CD4-positive, alpha-beta T cell treated with Interleukin-4 for 1 hour (primary cell): ENCODE data around the gene RCE1.
"Not testable (repeated sequence)": the region's sequence is repeated elsewhere in the genome, so short reads cannot be mapped to it uniquely, and the experiment has no call there.

Experiments
- DNase-seq, 2 donors: peaks; one replicate each; pipeline ENCODE4 v3.0.0-alpha.2; 2020 to 2022

RCE1 gene

DNA sequence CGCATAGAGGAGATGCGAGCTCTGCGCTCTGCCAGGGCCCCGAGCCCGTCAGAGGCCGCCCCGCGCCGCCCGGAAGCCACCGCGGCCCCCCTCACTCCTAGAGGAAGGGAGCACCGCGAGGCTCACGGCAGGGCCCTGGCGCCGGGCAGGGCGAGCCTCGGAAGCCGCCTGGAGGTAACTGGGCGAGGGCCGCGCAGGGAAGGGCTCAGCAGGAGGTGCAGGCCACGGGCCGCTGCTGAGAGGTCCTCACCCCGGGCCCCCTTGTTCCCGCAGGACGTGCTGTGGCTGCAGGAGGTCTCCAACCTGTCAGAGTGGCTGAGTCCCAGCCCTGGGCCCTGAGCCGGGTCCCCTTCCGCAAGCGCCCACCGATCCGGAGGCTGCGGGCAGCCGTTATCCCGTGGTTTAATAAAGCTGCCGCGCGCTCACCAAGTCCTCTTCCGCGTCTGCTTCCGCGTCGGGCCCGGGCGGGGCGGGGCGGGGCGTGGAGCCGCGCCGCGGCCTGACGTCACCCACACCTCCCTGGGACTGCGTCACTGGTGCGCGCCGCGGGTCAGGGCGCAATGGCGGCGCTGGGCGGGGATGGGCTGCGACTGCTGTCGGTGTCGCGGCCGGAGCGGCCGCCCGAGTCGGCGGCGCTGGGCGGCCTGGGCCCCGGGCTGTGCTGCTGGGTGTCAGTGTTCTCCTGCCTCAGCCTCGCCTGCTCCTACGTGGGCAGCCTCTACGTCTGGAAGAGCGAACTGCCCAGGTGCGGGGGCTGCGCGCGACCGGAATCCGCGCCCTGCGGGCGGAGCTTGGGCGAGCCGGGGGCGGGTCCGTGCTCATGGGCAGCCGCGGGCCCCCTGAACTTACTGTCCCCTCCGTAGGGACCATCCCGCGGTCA lies at the start of gene RCE1:
Gene RCE1 (plus strand): TSS at position 546 of the 880 bp plus-strand sequence. CDS start 15 bp downstream, at position 561.
- DNase-seq: peak; percentile 91 to 92

- DNase-seq: not testable (repeated sequence)
Measured at GRCh38 chr11:66799815-66800214, 43.4 kb upstream of the RCE1 start.

GRCh38 chr11:66800720-66801428 lies 42.4 kb upstream of the RCE1 start:
- DNase-seq: no peak

DNA sequence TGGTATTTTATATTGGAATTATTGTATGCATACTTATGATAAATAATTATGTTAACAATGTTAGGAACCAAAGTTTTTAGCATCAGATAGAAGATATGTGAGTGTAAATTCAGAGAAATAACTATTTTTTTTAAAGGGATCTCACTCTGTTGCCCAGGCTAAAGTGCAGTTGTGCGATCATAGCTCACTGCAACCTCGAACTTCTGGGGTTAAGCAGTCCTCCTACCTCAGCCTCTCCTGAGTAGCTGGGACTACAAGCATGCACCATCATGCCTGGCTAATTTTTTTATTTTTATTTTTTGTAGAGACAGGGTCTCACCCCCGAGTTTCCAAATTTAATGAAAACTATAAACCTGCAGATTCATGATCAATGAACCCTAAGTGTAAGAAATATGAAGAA lies 33.6 kb upstream of the RCE1 start:
- no peak for DNase-seq

- no peak for DNase-seq
Measured at GRCh38 chr11:66810576-66811185, 32.6 kb upstream of the RCE1 start.

DNA sequence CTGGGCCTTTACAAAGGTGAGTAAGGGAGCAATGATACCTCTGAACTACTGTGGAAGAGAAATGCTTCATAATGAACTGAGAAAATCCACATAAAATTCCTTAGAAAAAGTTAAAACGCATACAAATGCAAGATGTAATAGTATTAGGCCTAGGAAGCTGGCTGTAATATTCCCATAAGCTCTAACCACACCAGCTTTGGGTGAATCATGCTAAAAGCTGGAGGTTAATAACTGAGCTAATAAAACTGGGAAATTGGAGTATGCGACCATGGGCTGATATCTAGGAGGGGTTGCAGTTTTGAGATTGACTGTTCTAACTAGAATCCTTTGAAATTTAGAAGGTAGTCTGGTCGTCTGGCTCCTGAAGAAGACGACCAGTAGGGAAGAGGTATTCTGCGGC lies 28.6 kb upstream of the RCE1 start:
- DNase-seq: no peak

DNA sequence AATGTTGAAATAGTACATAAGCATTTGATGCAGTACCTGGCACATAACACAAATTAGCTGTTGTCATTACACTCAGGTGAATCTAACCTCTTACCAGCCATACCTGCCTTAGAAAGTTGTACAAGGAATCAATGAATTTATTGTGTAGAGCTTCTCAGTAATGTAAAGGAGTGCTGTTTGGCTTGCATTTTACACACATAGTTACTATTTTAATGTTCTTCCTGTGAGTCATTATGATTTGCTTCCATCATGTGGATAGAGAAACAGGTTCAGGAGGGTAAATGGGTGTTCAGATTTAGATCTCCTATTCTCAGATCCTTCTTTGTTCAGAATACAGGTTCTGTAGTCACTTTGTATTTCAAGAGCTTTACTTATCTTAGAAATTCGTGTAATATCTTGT lies 27.6 kb upstream of the RCE1 start:
- no peak for DNase-seq

DNA sequence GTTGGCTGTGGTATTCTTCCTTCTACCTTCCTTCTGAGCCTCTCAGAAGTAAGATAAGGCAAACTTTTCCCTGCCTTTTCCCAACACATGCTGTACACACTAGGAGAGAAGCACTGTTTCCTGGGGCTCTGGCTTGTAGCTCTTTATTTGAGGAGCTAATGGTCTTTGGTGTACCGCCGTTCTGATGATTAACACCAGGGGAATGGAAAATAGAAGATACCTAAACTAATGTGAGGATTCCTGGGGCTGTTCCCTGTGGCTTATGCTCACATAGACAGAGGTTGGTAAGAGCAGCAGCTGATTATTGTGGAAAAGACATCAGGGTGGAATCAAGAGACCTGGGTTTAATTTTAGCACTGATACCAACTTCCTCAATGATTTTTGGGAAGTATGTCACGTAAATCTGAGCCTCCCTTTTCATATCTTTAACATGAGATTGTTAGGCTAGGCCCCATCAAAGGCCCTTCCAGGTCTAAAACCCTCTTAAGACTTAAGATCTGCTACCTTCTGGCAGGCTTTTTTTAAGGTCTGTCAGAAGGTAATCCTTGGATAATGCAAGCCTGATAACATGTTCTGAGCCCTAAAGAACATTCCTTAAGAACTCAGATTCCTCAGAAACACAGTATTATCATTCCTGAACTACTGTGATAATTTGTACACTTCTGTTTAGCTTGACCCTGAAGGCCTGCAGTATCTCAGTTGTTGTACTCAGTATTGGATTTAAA lies 24.8 kb upstream of the RCE1 start:
- DNase-seq: no peak

DNA sequence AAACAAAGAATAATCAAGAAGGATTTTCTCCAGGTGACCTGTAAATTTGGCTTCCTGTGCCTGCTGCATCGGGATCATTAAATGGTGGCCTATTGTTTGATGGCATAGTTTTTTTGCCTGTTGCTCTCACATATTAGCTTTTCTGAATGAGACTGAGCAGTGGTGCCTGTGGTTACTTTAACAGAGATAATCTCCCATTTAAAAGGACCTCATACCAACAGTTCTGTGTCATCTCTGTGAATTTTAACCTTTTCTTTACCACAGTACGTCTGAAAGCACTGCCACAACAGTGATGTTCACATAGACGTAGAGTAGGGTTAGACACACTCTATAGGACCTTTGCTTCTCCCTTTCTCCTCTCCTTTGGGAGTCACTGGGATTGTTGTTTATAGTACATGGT lies 22.9 kb upstream of the RCE1 start:
- DNase-seq: no peak

DNA sequence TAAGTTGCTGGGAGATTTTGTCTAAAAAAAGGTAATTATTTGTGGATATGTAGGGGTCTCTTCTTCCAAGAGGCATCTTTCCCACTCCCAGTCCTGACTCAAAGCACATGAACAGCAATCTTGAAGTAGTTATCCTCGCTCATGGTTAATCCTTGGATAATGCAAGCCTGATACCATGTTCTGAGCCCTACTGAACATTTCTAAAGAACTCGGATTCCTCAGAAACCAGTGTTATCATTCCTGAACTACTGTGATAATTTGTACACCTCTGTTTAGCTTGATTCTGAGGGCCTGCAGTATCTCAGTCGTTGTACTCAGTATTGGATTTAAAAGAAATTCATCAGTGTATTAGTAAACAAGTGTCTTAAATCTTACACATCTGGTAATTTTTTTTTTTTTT lies 22.3 kb upstream of the RCE1 start:
- DNase-seq: no peak

DNA sequence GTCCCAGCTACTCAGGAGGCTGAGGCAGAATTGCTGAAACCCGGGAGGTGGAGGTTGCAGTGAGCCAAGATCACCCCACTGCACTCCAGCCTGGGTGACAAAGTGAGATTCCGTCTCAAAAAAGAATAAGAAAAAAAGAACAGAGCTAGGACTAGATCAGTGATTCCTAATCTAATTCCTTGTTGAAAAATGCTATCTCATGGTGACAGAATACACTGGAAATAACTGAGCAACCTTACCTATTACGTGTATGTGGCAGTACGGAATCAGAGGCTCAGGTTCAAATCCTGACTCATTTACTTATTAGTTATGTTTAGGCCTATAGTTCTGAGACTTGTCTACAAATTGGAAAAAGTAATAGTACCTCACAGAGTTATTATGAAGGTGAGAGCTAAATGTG lies 19.5 kb upstream of the RCE1 start:
- no peak for DNase-seq

DNA sequence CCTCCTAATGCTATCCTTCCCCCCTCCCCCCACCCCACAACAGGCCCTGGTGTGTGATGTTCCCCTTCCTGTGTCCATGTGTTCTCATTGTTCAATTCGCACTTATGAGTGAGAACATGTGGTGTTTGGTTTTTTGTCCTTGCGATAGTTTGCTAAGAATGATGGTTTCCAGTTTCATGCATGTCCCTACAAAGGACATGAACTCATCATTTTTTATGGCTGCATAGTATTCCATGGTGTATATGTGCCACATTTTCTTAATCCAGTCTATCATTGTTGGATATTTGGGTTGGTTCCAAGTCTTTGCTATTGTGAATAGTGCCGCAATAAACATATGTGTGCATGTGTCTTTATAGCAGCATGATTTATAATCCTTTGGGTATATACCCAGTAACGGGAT lies 18.7 kb upstream of the RCE1 start:
- DNase-seq: not testable (repeated sequence)

GRCh38 chr11:66834539-66834845 lies 8.7 kb upstream of the RCE1 start:
- DNase-seq: no peak

DNA sequence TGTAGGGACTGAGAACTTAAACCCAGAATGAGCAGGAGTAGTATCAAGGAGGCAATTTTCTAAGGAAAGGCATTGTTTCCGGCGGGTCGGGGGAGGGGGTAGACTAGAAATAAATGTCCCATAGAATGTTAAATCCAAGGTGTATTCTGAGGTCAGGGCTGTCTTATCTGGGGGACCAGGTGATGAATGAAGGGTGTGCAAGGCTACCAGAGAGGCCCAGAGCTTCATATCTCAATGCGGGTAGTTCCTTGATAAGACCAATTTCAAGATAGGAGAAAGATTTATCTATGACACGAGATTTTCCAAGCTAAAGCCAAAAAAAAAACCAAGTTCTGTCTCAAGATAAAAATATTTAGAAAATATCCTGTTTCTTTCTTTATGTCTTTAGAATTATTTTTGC lies 8.3 kb upstream of the RCE1 start:
- DNase-seq: no peak

DNA sequence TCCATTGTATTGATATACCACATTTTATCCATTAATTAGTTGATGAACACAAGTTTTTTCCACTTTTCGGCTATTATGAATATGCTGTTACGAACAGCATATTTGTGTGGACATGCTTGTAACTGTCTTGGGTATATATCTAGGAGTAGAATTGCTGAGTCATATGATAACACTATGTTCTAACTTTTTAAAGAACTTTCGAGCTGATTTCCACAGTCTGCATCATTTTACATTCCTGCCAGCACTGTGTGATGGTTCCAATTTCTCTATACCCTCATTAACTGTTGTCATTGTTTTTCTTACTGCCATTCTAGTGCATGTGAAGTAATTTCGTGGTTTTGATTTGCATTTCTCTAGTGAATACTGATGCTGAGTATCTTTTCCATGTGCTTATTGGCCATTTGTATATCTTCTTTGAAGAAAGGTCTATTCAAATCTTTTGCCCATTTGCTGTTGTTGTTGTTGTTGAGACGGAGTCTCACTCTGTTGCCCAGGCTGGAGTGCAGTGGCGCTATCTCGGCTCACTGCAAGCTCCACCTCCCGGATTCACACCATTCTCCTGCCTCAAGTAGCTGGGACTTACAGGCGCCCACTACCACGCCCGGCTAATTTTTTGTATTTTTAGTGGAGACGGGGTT lies 7.4 kb upstream of the RCE1 start:
- no peak for DNase-seq

DNA sequence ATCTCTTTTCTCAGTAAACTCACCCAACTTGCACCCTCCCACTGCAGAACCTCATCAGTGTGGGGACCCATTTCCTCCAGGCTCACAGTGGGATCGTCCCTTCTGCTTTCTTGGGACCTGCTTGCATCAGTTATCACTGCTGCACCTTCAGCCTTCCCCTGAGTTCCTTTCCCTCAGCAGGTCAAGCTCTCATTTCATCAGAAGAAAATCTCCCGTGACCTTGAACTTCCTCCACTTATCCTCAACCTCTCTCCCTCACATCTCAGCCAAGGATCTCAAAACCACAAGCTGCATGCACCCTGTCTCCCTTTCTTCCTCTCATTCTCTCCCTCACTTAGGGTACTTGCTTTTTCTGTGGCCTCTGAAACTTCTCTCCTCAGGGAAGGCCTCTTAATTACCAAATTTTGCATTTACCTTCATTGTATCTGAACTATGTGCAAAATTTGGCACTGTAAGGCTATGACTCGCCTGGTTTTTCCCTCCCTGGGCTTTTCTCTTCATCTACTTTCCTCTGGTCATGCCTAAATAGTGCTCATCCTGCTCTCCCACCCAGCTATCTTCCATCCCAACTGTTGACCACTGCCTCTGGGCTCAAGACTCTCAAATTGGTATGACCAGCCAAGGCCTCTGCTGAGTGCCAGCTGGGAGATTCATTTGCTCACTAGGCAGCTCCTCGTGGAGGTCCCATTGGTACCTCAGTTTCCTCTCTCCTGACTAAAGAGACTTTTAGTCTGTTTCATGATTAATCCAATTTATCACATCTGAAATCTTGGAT lies 2.7 kb upstream of the RCE1 start:
- no peak for DNase-seq

GRCh38 chr11:66841861-66842260 lies 1.4 kb upstream of the RCE1 start:
- no peak for DNase-seq

DNA sequence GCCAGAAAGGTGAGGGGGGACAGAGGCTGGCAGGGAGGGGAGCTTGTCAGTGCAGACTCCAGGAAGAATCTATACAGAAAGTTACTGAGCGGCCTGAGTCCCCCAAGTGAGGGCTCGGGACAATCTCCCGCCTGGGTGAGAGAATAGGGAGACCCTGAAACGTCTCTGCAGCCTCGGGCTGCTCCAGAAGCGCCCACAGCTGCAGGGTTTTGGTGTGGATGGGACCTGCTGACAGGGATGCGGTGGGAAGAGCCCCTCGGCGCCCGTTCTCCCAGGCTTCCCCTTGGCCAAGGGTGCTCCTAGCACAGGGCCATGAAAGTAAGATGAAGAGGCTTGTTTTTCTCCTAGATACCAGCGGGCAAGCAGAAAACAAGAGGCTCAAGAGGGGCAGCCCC lies 743 bp upstream of the RCE1 start:
- DNase-seq: no peak

DNA sequence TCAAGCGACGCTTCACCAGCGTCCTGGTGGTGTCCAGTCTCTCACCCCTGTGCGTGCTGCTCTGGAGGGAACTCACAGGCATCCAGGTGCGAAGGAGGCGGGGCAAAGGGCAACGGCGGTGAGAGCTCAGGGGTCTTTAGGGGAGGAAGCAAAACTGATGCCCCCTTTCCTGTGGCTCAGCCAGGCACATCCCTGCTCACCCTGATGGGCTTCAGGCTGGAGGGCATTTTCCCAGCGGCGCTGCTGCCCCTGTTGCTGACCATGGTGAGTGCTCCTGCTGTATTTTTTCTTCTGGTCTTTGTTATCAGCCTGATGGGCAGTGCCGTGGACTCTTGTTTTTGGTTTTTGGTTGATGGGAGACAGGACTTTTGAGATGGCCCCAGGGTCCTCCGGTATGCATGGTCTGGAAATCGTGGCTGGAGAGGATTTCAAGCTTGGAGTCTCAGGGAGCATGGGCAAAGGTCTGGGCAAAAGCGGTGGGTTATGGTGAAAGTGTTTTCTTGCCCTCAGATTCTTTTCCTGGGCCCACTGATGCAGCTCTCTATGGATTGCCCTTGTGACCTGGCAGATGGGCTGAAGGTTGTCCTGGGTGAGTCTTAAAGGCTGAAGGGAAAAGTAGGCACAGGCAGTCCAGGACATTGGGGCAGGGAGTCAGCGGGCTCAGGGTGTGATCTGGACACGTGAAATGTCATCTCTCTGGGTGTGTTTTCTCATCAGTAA lies 695 bp downstream of the RCE1 start:
- no peak for DNase-seq

DNA sequence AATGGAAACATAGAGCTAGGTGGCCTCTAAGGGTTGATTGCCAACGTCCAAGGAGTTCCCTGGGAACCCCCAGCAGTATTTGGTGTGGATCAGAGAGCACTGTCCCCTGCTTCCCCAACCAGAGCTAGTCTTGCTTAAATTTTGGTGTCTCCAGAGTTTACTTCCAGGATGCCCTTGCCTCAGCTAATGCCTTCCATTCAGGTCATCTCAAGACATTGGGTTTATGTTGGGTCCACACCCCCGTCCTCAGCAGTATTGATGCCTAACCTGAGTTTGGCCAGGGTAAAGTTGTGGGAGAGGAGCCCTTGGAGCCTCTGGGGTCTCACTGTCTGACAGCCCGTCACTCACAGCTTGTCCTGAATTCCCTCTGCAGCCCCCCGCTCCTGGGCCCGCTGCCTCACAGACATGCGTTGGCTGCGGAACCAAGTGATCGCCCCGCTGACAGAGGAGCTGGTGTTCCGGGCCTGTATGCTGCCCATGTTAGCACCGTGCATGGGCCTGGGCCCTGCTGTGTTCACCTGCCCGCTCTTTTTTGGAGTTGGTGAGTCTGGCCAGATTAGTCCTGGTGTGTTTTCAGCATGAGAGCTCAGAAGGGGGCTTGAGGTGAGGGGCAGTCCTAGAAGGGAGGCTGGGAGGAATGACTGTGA lies 1.4 kb downstream of the RCE1 start:
- DNase-seq: no peak
